ENCODE data around the gene VDAC1. TPM values are rescaled to one million over a fixed set of nuclear protein-coding genes. Genes with fewer than 3 reads are reported as not detected.

The VDAC1 gene
- total RNA-seq, 1 donor from 2014 or later = 158 TPM

- ChIA-PET CTCF (interaction anchor here (2.5 kb wide), 1 partner anchor 15 kb away, joined by 8 read pairs; no protein-coding TSS in a partner anchor), POLR2A (interaction anchor here (0.5 kb wide), 1 partner anchor 18 kb away, joined by 5 read pairs; no protein-coding TSS in a partner anchor)
- intact Hi-C loops (cut with micrococcal nuclease) = no loop called here
- Mint-ChIP-seq H3K27me3 (no peaks in the 10 kb centered on the region), H3K4me3 (no peak overlapping the region), H3K4me1 (peaks cover 55% of the 10 kb centered on the region), H3K9me3 (no peaks in the 10 kb centered on the region), H3K27ac (no peak overlapping the region), H3K36me3 (ENCODE audit: low read depth) (peaks cover 26% of the 10 kb centered on the region)
- no peak for TF ChIP-seq CTCF (IDR thresholded peaks at IDR 0.05)
- DNase-seq (no peak), ATAC-seq (ENCODE audit: low read depth) (no peak)
Observed at GRCh38 chr5:133994297-133994989, 10.3 kb downstream of the VDAC1 start.

DNA sequence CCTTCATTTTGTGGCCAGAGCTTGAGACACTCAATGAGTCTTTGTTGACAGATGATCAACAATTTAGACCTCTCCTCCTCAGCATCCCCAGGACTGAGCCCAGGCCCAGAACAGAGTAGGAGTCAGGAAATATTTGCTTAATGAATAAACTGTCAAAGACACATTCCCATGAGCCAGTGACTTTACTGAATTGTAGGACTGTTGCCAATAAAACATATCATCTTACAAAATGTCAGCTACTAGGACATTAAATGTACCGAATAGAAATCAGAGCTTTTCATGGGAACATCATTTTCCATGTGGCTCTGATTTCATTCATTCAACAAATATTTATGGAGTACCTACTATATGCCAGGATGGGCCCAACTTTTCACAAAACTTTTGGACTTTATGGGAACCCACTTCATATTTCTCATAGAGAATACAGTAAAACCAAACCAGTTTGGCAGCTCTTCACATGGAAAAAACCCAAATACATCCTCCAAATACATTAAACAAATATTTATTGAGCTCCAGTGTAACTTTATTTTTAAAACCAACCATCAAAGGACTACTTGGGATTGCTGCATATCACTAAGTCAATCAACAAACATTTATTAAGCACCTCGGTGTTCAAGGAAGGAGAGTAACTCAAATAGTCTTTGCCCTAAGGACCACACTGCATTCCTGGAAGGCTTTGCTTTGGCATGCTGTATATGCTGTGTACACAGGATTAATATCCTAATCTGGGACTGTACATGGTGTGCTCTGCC lies 11.4 kb downstream of the VDAC1 start:
- no peaks in the 10 kb centered on the region for H3K27me3 Mint-ChIP-seq
- ATAC-seq (ENCODE audit: low read depth) (no peak), DNase-seq (no peak)
- TF ChIP-seq CTCF (IDR thresholded peaks at IDR 0.05) = no peak
- peaks cover 52% of the 10 kb centered on the region for H3K4me1 Mint-ChIP-seq
- POLR2A ChIA-PET = interaction anchor here (0.6 to 1.4 kb wide), 4 partner anchors 12 to 125 kb away, joined by 3 to 4 read pairs (median 4); no protein-coding TSS in a partner anchor
- intact Hi-C loops (cut with micrococcal nuclease) = no loop called here
- CTCF ChIA-PET = interaction anchor here (0.8 to 2.5 kb wide), 2 partner anchors 14 to 890 kb away, joined by 3 to 8 read pairs; no protein-coding TSS in a partner anchor
- no peak overlapping the region for H3K4me3 Mint-ChIP-seq
- no peaks in the 10 kb centered on the region for H3K9me3 Mint-ChIP-seq
- H3K36me3 Mint-ChIP-seq (ENCODE audit: low read depth) = peaks cover 34% of the 10 kb centered on the region
- H3K27ac Mint-ChIP-seq = no peak overlapping the region

DNA sequence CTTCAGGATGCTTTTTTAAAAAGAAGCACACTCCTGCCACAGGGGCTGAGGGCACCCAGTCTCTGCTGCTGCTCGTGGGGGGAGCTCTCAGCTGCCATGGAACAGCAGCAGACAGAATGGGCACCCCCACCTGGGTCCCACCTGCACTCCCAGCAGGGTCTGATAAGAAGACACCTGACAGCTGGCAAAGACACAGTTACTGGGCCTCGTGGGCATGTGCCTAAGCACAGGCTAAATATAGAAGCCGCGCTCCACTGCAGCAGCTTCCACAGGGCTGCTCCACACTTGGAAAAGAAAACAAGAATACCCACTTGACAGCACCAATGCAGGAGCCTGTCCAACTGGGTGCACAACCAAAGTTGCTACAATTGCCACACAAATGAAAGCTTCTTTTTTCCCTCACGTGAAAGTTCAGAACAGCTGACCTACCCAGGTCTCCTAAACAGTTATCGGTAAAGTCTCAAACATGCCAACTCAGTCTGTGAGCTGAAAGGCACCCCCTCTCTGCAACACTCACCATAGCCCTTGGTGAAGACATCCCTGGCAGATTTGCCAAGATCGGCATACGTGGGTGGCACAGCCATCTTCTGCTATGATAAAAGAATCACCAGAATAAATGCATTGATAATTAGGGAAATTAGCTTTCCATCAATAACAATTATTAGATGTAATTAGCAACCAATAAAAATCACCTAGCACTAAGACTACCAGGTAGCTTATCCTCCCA lies 12.2 kb downstream of the VDAC1 start:
- TF ChIP-seq CTCF (IDR thresholded peaks at IDR 0.05) = no peak
- no peak overlapping the region for H3K27ac Mint-ChIP-seq
- intact Hi-C loops (cut with micrococcal nuclease) = no loop called here
- ChIA-PET CTCF (interaction anchor here (0.8 to 2.5 kb wide), 2 partner anchors 13 to 890 kb away, joined by 3 to 8 read pairs; no protein-coding TSS in a partner anchor), POLR2A (interaction anchor here (0.6 to 1.4 kb wide), 5 partner anchors 13 to 126 kb away, joined by 3 to 4 read pairs (median 3); no protein-coding TSS in a partner anchor)
- no peaks in the 10 kb centered on the region for H3K27me3 Mint-ChIP-seq
- H3K4me3 Mint-ChIP-seq = no peak overlapping the region
- no peak for DNase-seq
- no peaks in the 10 kb centered on the region for H3K9me3 Mint-ChIP-seq
- peaks cover 38% of the 10 kb centered on the region for H3K36me3 Mint-ChIP-seq (ENCODE audit: low read depth)
- ATAC-seq (ENCODE audit: low read depth) = no peak
- peaks cover 47% of the 10 kb centered on the region for H3K4me1 Mint-ChIP-seq

- no peaks in the 10 kb centered on the region for H3K27me3 Mint-ChIP-seq
- DNase-seq (no peak), ATAC-seq (ENCODE audit: low read depth) (no peak)
- no peak overlapping the region for H3K4me3 Mint-ChIP-seq
- H3K9me3 Mint-ChIP-seq = no peaks in the 10 kb centered on the region
- peaks cover 39% of the 10 kb centered on the region for H3K4me1 Mint-ChIP-seq
- ChIA-PET POLR2A (interaction anchor here (0.8 kb wide), 1 partner anchor 19 kb away, joined by 3 read pairs; no protein-coding TSS in a partner anchor), CTCF (interaction anchor here (0.9 kb wide), 1 partner anchor 48 kb away, joined by 3 read pairs; no protein-coding TSS in a partner anchor)
- intact Hi-C loops (cut with micrococcal nuclease) = no loop called here
- TF ChIP-seq CTCF (IDR thresholded peaks at IDR 0.05) = no peak
- no peak overlapping the region for H3K27ac Mint-ChIP-seq
- peaks cover 48% of the 10 kb centered on the region for H3K36me3 Mint-ChIP-seq (ENCODE audit: low read depth)
Observed at GRCh38 chr5:133991171-133991910, 13.4 kb downstream of the VDAC1 start.

Data from activated B cell treated with CpG ODN at 0.5 μM for 24 hours (primary cell).